IMR-90 (cell line): ENCODE data around the gene MTURN. TPM values are rescaled to one million over a fixed set of nuclear protein-coding genes. Genes with fewer than 3 reads are reported as not detected.

Source experiments
- ATAC-seq: fragments of 200-7000 bp; cut with Tn5 transposase; 2 replicates; pipeline ENCODE4 v1.9.1; 2020; ENCODE audit warnings: low read depth, mild to moderate bottlenecking, moderate library complexity
- BruUV-seq: library from RNA; stranded (reverse); fragments of 400-500 nt; replicated peaks from 2 replicates; lab custom pipeline; 2021; lab: Mats Ljungman, UMichigan
- CTCF ChIA-PET: fragments of 300-600 bp; formaldehyde crosslinking; extraction: SDS; loops from one replicate; lab custom pipeline; 2021; ENCODE audit warnings: antibody characterized with exemption; lab: Yijun Ruan, JAX
- POLR2A ChIA-PET: fragments of 300-600 bp; sonication (Branson Sonifier 250); formaldehyde crosslinking; loops from one replicate; lab custom pipeline; 2022; ENCODE audit warnings: antibody characterized with exemption; ENCODE audit not compliant: unreplicated experiment; lab: Charles Lee
- DNase-seq: peaks from one replicate; pipeline ENCODE4 v3.0.0; 2013
- H2AFZ ChIP-seq: replicated peaks from 2 replicates; pipeline ENCODE3; 2013; ENCODE audit warnings: low read length, mild to moderate bottlenecking; ENCODE audit not compliant: poor library complexity
- H2AK5ac ChIP-seq: 2 replicates; pipeline ENCODE4 v1.6.1; 2013; ENCODE audit warnings: low read depth, low read length, inconsistent platforms
- H2AK9ac ChIP-seq: replicated peaks from 2 replicates; pipeline ENCODE3; 2013; ENCODE audit warnings: mild to moderate bottlenecking, low read depth, low read length, moderate library complexity; ENCODE audit not compliant: poor library complexity
- H2BK120ac ChIP-seq: 2 replicates; pipeline ENCODE4 v1.6.1; 2013; ENCODE audit warnings: low read depth, low read length, inconsistent platforms
- H2BK15ac ChIP-seq: 3 replicates; pipeline ENCODE4 v1.6.1; 2013; ENCODE audit warnings: low read depth, low read length, inconsistent platforms
- H2BK20ac ChIP-seq: 2 replicates; pipeline ENCODE4 v1.6.1; 2013; ENCODE audit warnings: low read depth, mild to moderate bottlenecking, inconsistent platforms, low read length, moderate library complexity
- H2BK5ac ChIP-seq: 2 replicates; pipeline ENCODE4 v1.6.1; 2013; ENCODE audit warnings: mild to moderate bottlenecking, low read depth, low read length, inconsistent platforms; ENCODE audit not compliant: poor library complexity, severe bottlenecking
- H3K14ac ChIP-seq: replicated peaks from 2 replicates; pipeline ENCODE4 v1.6.1; 2013; ENCODE audit warnings: low read depth, low read length, inconsistent platforms
- H3K18ac ChIP-seq: 2 replicates; pipeline ENCODE4 v1.6.1; 2013; ENCODE audit warnings: low read depth, low read length, control low read depth
- H3K23ac ChIP-seq: 2 replicates; pipeline ENCODE4 v1.6.1; 2013; ENCODE audit warnings: low read depth, low read length, inconsistent platforms
- H3K27ac ChIP-seq: 2 replicates; pipeline ENCODE4 v1.5.1; 2013; ENCODE audit warnings: mild to moderate bottlenecking, control low read depth, low read length; ENCODE audit not compliant: insufficient read depth
- H3K27me3 ChIP-seq: 2 replicates; pipeline ENCODE4 v1.6.1; 2013; ENCODE audit warnings: low read length; ENCODE audit not compliant: control insufficient read depth, insufficient read depth
- H3K36me3 ChIP-seq: 2 replicates; pipeline ENCODE4 v1.6.1; 2013; ENCODE audit warnings: low read length, mixed read lengths; ENCODE audit not compliant: control insufficient read depth, insufficient read depth
- H3K4ac ChIP-seq: 2 replicates; pipeline ENCODE4 v1.6.1; 2013; ENCODE audit warnings: low read depth, low read length, inconsistent platforms
- H3K4me1 ChIP-seq: 2 replicates; pipeline ENCODE4 v1.6.1; 2013; ENCODE audit warnings: low read length, mixed read lengths; ENCODE audit not compliant: control insufficient read depth, insufficient read depth
- H3K4me2 ChIP-seq: 2 replicates; pipeline ENCODE4 v1.6.1; 2013; ENCODE audit warnings: low read depth, mild to moderate bottlenecking, control low read depth, low read length, moderate library complexity
- H3K4me3 ChIP-seq: 2 replicates; pipeline ENCODE4 v1.5.1; 2013; ENCODE audit warnings: low read depth, mild to moderate bottlenecking, control low read depth, low read length, moderate library complexity; ENCODE audit not compliant: insufficient read depth
- H3K56ac ChIP-seq: 2 replicates; pipeline ENCODE4 v1.6.1; 2013; ENCODE audit warnings: low read length, inconsistent platforms; ENCODE audit not compliant: insufficient read depth; ENCODE audit errors: extremely low read depth
- H3K79me1 ChIP-seq, 2 experiments: 2 replicates each; pipeline ENCODE4 v1.6.1; 2013; ENCODE audit warnings: low read length in 2 of 2, inconsistent platforms in 1 of 2, low read depth in 1 of 2
- H3K9ac ChIP-seq: 2 replicates; pipeline ENCODE4 v1.6.1; 2013; ENCODE audit warnings: low read depth, low read length, control low read depth
- H3K9me1 ChIP-seq: 2 replicates; pipeline ENCODE4 v1.6.1; 2013; ENCODE audit warnings: low read length, inconsistent platforms; ENCODE audit not compliant: insufficient read depth
- H3K9me3 ChIP-seq: 2 replicates; pipeline ENCODE4 v1.6.1; 2013; ENCODE audit warnings: low read length; ENCODE audit not compliant: control insufficient read depth, insufficient read depth
- H4K20me1 ChIP-seq: 2 replicates; pipeline ENCODE4 v1.6.1; 2013; ENCODE audit warnings: low read length, inconsistent platforms; ENCODE audit not compliant: insufficient read depth
- H4K5ac ChIP-seq: 2 replicates; pipeline ENCODE4 v1.6.1; 2013; ENCODE audit warnings: mild to moderate bottlenecking, low read depth, low read length, control low read depth
- H4K8ac ChIP-seq, 2 experiments: 2 replicates each; pipeline ENCODE4 v1.6.1; 2013; ENCODE audit warnings: low read depth in 2 of 2, low read length in 2 of 2, control low read depth in 1 of 2, inconsistent platforms in 1 of 2
- H4K91ac ChIP-seq: 2 replicates; pipeline ENCODE4 v1.6.1; 2013; ENCODE audit warnings: low read depth, low read length, inconsistent platforms; ENCODE audit not compliant: insufficient read depth
- BHLHE40 ChIP-seq: fragments of 150-350 bp; IDR thresholded peaks from 2 replicates; pipeline ENCODE4 v1.6.1; 2016; ENCODE audit warnings: mild to moderate bottlenecking, low read depth, low read length
- CEBPB ChIP-seq: IDR thresholded peaks from 2 replicates; pipeline ENCODE4 v1.6.1; 2012; ENCODE audit warnings: low read depth, low read length, improper control_type of control experiment
- CHD1 ChIP-seq: IDR thresholded peaks from 2 replicates; pipeline ENCODE4 v1.6.1; 2012; ENCODE audit warnings: low read depth, low read length, improper control_type of control experiment
- ELK1 ChIP-seq: fragments of 150-350 bp; IDR thresholded peaks from 2 replicates; pipeline ENCODE4 v1.6.1; 2016; ENCODE audit warnings: low read depth, mild to moderate bottlenecking, low read length, moderate library complexity, borderline replicate concordance
- FOS ChIP-seq: fragments of 150-350 bp; IDR thresholded peaks from 2 replicates; pipeline ENCODE4 v1.6.1; 2016; ENCODE audit warnings: low read depth, low read length
- MAFK ChIP-seq: IDR thresholded peaks from 2 replicates; pipeline ENCODE4 v1.6.1; 2012; ENCODE audit warnings: low read depth, low read length, improper control_type of control experiment
- MAZ ChIP-seq: IDR thresholded peaks from 2 replicates; pipeline ENCODE4 v1.6.1; 2012; ENCODE audit warnings: low read depth, mild to moderate bottlenecking, low read length, improper control_type of control experiment, moderate library complexity, borderline replicate concordance
- MXI1 ChIP-seq: IDR thresholded peaks from 2 replicates; pipeline ENCODE4 v1.6.1; 2012; ENCODE audit warnings: low read depth, mild to moderate bottlenecking, low read length, moderate library complexity, borderline replicate concordance
- NFE2L2 ChIP-seq: fragments of 150-350 bp; IDR thresholded peaks from 2 replicates; pipeline ENCODE4 v1.6.1; 2016; ENCODE audit warnings: low read depth, mild to moderate bottlenecking, low read length
- POLR2A ChIP-seq: IDR thresholded peaks from 2 replicates; pipeline ENCODE4 v1.6.1; 2012; ENCODE audit warnings: mild to moderate bottlenecking, low read depth, low read length
- RAD21 ChIP-seq: IDR thresholded peaks from 2 replicates; pipeline ENCODE4 v1.6.1; 2012; ENCODE audit warnings: low read length, improper control_type of control experiment
- RCOR1 ChIP-seq: IDR thresholded peaks from 2 replicates; pipeline ENCODE4 v1.6.1; 2012; ENCODE audit warnings: mild to moderate bottlenecking, low read length, improper control_type of control experiment; ENCODE audit not compliant: insufficient replicate concordance
- RFX5 ChIP-seq: IDR thresholded peaks from 2 replicates; pipeline ENCODE4 v1.8.0; 2012; ENCODE audit warnings: low read depth, mild to moderate bottlenecking, low read length, moderate library complexity
- SMC3 ChIP-seq: fragments of 150-350 bp; IDR thresholded peaks from 2 replicates; pipeline ENCODE4 v1.6.1; 2016; ENCODE audit warnings: low read depth, mild to moderate bottlenecking, antibody characterized with exemption, low read length, moderate library complexity
- dilution Hi-C: fragments of 300-500 bp; cut with HindIII; formaldehyde crosslinking; loops from one replicate; pipeline ENCODE4 v1.14.3; 2018; ENCODE audit warnings: low sequenced_read_pairs; ENCODE audit not compliant: unreplicated experiment
- in situ Hi-C: fragments of 300-500 bp; cut with MboI; formaldehyde crosslinking; loops from 3 replicates; pipeline ENCODE4 v1.14.3; 2019; ENCODE audit warnings: low sequenced_read_pairs, inconsistent platforms, mixed read lengths
- intact Hi-C: fragments of 100-400 bp; cut with micrococcal nuclease; formaldehyde crosslinking; loops from 2 replicates; pipeline ENCODE4 v1.10.0; 2022
- polyA plus RNA-seq, 3 experiments: library from polyadenylated mRNA; depleted of rRNA; stranded (reverse); fragments of >200 nt; gene quantifications; 2 replicates each; pipeline ENCODE4 v1.2.3, GENCODE V29; 2012; ENCODE audit warnings: low replicate concordance in 1 of 3
- total RNA-seq: library from RNA; depleted of rRNA; stranded (reverse); fragments of >200 nt; gene quantifications from 2 replicates; pipeline ENCODE4 v1.2.3, GENCODE V29; 2012
- TF ChIP-seq, protein P1 (sequence below): conservative IDR thresholded peaks from 2 replicates; pipeline ENCODE4 v1.5.1; 2012; ENCODE audit warnings: mild to moderate bottlenecking, low read depth, low read length, improper control_type of control experiment
- TF ChIP-seq, protein P2 (sequence below): fragments of 150-350 bp; IDR thresholded peaks from 2 replicates; pipeline ENCODE4 v1.6.1; 2017; ENCODE audit warnings: mild to moderate bottlenecking, antibody characterized with exemption, low read length, low read depth

Gene MTURN
- total and polyA plus RNA-seq, 2 of the 4 experiments (the other 2 are of a cell fraction) = 2.8 to 5.6 TPM

DNA sequence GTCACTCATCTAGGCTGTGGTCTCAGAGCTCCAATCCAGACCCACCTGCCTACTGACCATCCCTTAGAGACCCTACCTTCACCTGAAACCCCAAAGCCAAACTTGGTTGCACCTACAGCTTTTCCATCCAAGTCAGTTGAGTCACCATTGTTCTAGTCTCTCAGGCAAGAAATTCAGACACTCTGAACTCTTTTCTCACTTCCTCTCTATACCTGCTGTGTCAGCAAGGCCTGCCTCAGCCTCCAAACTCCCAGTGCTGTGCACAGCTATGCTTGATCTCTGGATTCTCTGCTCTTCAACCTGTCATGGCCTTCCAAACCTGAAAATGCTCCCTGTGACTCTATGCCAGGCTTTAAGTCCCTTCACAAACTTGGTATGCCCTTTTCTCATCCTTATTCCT lies 47.4 kb upstream of the MTURN start:
- no peak overlapping the region for H3K4ac ChIP-seq
- H2BK120ac ChIP-seq = no peak overlapping the region
- TF ChIP-seq, protein P1, sequence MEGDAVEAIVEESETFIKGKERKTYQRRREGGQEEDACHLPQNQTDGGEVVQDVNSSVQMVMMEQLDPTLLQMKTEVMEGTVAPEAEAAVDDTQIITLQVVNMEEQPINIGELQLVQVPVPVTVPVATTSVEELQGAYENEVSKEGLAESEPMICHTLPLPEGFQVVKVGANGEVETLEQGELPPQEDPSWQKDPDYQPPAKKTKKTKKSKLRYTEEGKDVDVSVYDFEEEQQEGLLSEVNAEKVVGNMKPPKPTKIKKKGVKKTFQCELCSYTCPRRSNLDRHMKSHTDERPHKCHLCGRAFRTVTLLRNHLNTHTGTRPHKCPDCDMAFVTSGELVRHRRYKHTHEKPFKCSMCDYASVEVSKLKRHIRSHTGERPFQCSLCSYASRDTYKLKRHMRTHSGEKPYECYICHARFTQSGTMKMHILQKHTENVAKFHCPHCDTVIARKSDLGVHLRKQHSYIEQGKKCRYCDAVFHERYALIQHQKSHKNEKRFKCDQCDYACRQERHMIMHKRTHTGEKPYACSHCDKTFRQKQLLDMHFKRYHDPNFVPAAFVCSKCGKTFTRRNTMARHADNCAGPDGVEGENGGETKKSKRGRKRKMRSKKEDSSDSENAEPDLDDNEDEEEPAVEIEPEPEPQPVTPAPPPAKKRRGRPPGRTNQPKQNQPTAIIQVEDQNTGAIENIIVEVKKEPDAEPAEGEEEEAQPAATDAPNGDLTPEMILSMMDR = no peak
- TF ChIP-seq CHD1 (no peak), FOS (no peak), RFX5 (no peak), POLR2A (no peak), CEBPB (no peak), MAFK (no peak), RAD21 (no peak), MAZ (no peak), NFE2L2 (no peak), MXI1 (no peak), BHLHE40 (no peak), ELK1 (no peak), RCOR1 (no peak), SMC3 (no peak)
- TF ChIP-seq, protein P2, sequence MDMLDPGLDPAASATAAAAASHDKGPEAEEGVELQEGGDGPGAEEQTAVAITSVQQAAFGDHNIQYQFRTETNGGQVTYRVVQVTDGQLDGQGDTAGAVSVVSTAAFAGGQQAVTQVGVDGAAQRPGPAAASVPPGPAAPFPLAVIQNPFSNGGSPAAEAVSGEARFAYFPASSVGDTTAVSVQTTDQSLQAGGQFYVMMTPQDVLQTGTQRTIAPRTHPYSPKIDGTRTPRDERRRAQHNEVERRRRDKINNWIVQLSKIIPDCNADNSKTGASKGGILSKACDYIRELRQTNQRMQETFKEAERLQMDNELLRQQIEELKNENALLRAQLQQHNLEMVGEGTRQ = no peak
- H3K14ac ChIP-seq = no peak overlapping the region
- no peak overlapping the region for H3K4me2 ChIP-seq
- H4K8ac ChIP-seq = no peak overlapping the region
- no peak overlapping the region for H2AFZ ChIP-seq
- H4K20me1 ChIP-seq = no peaks in the 10 kb centered on the region
- H3K4me3 ChIP-seq = no peak overlapping the region
- H3K56ac ChIP-seq = no peak overlapping the region
- dilution Hi-C loops = no loop called here
- H3K27ac ChIP-seq = no peak overlapping the region
- H2AK5ac ChIP-seq = no peak overlapping the region
- ATAC-seq = no peak
- H3K27me3 ChIP-seq = no peaks in the 10 kb centered on the region
- no peak overlapping the region for H3K18ac ChIP-seq
- no TSS peak for BruUV-seq
- in situ Hi-C loops = no loop called here
- no peak for DNase-seq
- H3K9me1 ChIP-seq = peaks cover 14% of the 10 kb centered on the region
- H4K91ac ChIP-seq = no peak overlapping the region
- H2BK5ac ChIP-seq = no peak overlapping the region
- H2BK20ac ChIP-seq = no peak overlapping the region
- H3K79me1 ChIP-seq = peaks cover 0 to 3% of the 10 kb centered on the region in 2 experiments; a peak in 1 of 4 replicates
- ChIA-PET POLR2A (no interaction called here), CTCF (no interaction called here)
- intact Hi-C loops = no loop called here
- no peak overlapping the region for H2AK9ac ChIP-seq
- no peak overlapping the region for H2BK15ac ChIP-seq
- H3K23ac ChIP-seq = no peak overlapping the region
- no peak overlapping the region for H4K5ac ChIP-seq
- H3K36me3 ChIP-seq = peaks cover 4% of the 10 kb centered on the region; the same call in 1 of the 2 replicates
- H3K9ac ChIP-seq = no peak overlapping the region
- H3K4me1 ChIP-seq = peaks cover 3% of the 10 kb centered on the region; the same call in 1 of the 2 replicates
- H3K9me3 ChIP-seq = no peaks in the 10 kb centered on the region
